HTERT RPE-1 (cell line): ENCODE data around the gene ARHGEF39.
"Not testable (repeated sequence)": the region's sequence is repeated elsewhere in the genome, so short reads cannot be mapped to it uniquely, and the experiment has no call there.

Experiments
- in situ Hi-C: fragments of 300-500 bp; cut with MboI; formaldehyde crosslinking; loops from 4 replicates; pipeline ENCODE4 v1.14.3; 2020; ENCODE audit warnings: low sequenced_read_pairs

Gene ARHGEF39

DNA sequence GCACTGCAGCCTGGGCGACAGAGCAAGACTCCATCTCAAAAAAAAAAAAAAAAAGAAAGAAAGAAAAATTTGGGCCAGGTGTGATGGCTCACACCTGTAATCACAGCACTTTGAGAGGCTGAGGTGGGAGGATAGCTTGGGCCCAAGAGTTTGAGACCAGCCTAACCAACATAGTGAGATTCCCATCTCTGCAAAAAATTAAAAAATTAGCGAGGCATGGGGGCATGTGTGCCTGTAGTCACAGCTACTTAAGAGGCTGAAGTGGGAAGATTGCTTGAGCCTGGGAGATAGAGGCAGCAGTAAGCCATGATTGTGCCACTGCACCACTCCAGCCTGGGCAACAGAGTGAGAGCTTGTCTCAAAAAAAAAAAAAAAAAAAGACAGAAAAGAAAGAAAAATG lies 11.4 kb downstream of the ARHGEF39 start:
- in situ Hi-C loops = no loop called here

GRCh38 chr9:35652829-35653209 lies 12.2 kb downstream of the ARHGEF39 start:
- in situ Hi-C loops = no loop called here

DNA sequence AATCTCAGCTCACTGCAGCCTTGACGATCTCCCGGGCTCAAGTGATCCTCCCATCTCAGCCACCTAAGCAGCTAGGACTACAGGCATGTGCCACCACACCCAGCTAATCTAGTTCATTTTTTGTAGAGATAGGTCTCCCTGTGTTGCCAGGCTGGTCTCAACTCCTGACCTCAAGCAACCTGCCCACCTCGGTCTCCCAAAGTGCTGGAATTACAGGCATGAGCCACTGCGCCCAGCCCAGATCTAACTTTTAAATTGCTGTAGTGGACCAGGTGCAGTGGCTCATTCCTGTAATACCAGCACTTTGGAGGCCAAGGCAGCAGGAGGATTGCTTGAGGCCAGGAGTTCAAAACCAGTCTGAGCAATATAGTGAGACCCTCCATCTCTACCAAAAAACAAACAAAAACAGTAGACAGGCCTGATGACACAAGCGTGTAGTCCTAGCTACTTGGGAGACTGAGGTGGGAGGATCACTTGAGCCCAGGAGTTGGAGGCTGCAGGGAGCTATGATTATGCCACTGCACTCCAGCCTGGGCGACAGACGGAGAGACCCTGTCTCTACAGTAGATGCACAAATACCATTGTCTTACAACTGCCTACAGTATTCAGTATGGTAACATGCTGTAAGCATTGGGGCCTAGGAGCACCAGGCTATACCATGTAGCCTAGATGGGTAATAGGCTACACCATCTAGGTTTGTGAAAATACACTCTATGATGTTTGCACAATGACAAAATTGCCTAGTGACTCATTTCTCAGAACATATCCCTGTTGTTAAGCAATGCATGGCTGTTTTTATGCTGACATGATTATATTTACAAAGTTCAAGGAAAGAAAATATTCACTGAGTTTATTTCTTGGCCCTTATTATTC lies 12.8 kb downstream of the ARHGEF39 start:
- in situ Hi-C loops = no loop called here

GRCh38 chr9:35650341-35651158 lies 14.4 kb downstream of the ARHGEF39 start, which contains the start of gene SIT1:
Gene SIT1 (minus strand): TSS chr9:35650931. CDS start chr9:35650853, 78 bp downstream.
- in situ Hi-C loops = no loop called here

DNA sequence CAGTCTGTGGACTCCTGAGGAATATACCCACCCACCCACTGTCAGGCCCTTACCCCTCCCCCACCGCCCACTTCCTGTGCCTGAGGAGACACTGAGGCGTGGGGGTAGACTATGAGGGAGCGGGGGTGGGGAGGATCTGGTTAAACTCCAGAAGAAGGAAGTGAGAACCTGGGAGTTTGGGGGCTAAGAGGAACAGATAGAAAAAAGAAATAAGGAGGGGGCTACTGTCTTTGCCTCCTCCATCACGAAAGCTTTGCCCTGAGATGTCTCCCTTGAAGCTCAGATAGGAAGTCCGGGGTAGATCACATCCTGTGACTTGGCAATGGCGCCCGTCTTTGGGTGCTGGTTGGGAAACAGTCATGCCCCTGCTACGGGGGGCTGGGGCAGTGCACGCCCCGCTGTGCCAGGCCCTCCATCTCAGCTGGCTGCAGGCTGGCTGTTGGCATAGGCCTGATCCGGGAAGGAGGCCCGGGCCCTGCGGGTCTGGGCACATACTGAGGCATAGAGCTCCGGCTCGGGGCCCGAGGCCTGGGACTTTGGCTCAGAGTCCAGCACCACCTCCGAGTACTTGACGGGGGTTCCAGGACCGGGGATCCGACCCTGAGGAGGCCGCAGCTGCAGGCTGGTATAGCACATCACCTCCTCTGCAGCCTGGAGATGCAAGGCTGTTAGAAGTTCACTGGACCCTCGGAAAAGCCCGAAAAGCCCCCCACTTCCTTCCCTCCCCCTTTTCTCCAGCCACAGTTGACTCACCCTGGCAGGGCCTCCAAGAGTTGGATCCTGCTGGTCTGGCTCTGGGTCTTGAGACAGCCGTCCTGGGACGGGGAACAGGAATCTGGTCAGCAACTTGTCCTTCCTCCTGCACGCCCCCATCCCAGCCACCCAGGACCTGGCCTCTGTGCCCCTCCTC lies 15.3 kb downstream of the ARHGEF39 start:
- in situ Hi-C loops = no loop called here

DNA sequence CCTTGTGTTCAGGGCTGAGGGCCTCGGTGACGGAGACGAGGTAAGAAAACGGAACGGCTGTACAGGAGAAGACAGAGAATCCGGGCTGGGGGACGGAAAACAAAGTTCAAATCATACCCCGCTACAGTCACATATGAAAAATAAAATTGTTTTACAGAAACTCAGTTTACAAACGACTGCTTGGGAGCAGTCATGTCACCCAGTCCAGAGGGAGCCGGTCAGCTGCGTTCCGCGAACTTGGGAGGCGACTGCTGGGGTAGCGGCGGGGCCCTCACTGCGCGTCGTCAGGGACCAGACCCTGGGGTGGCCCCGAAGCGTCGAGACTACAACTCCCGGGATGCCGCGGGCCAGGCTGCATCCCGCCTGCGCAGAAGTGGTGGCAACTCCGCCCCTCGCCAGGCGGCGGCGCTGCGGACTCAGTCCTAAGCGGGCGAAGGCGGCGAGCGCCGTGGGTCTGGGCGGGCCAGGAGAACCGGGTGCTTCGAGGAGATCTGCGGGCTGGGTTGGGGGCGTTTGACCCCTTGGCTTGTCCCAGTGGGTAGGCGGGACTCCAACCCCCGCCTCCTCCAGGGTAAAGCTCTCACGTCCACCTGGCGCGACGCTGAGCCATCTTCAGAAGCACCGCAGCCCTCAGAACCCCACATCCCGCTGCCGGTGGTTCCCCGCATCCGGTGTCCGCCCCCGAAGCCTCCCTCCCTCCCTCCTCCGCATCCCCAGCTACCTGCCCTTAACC lies 18.3 kb downstream of the ARHGEF39 start:
- in situ Hi-C loops = no loop called here

- in situ Hi-C loops = no loop called here
Observed at GRCh38 chr9:35646153-35646532, 18.9 kb downstream of the ARHGEF39 start.

- in situ Hi-C loops = not testable (repeated sequence)
Observed at GRCh38 chr9:35645736-35646135, 19.3 kb downstream of the ARHGEF39 start.

DNA sequence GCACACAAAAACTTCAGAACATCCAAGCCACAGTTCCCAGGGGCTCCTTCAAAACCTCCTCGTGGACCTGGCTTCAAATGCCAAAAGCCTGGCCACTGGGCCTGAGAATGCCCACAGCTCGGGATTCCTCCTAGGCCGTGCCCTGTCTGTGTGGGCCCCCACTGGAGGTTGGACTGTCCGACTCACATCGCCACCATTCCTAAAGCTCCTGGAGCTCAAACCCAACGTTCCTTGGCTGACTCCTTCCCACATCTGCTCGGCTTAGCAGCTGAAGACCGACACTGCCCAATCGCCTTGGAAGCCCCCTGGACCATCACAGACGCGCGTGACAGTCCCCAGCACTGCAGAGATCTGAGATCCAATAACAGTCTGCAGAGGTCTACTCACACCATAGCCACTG lies 21.9 kb downstream of the ARHGEF39 start:
- in situ Hi-C loops = no loop called here

DNA sequence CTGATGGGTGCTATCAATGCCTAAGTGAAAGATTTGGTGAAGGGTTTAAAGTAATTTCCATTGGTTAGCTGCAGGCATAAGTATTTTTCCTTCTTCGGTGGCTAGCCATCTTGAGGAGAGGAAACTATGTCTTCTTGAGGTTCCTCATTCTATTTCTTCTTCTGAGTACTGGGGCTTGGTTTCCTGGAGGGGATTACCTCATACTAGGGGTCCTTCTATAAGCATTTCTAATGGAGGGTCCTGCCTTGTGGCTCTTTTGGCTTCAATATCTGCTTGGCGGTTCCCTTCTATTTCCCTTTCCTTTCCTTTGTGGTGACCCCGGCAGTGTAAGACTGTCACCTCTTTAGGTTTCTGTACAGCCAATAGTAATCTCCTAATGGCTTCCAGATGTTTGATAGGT lies 23.5 kb downstream of the ARHGEF39 start:
- in situ Hi-C loops = not testable (repeated sequence)

GRCh38 chr9:35640431-35640830 lies 24.6 kb downstream of the ARHGEF39 start:
- in situ Hi-C loops = not testable (repeated sequence)

GRCh38 chr9:35639631-35640030 lies 25.4 kb downstream of the ARHGEF39 start:
- in situ Hi-C loops = no loop called here

DNA sequence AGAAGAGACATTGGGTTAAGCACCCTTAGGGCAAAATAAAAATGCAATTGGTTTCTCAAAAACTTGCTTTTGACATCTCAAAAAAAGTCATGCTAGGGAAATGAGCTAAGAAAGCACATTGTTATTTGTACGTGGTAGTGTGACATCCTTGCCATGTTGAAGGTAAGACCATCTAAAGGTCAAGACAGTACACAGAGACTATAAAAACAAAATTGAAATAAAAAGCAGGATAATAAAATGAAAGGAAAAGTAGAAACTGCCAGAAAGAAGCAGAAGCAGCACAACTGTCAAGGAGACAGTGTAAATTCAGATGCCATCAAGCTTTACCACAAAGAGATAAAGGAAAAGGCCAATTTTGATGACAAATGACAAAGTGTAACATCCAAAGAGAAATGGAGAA lies 25.8 kb downstream of the ARHGEF39 start:
- in situ Hi-C loops = not testable (repeated sequence)

- in situ Hi-C loops = not testable (repeated sequence)
Observed at GRCh38 chr9:35638751-35639150, 26.2 kb downstream of the ARHGEF39 start.

GRCh38 chr9:35637427-35637955 lies 27.5 kb downstream of the ARHGEF39 start:
- in situ Hi-C loops = not testable (repeated sequence)

GRCh38 chr9:35636877-35637246 lies 28.1 kb downstream of the ARHGEF39 start:
- in situ Hi-C loops = not testable (repeated sequence)

DNA sequence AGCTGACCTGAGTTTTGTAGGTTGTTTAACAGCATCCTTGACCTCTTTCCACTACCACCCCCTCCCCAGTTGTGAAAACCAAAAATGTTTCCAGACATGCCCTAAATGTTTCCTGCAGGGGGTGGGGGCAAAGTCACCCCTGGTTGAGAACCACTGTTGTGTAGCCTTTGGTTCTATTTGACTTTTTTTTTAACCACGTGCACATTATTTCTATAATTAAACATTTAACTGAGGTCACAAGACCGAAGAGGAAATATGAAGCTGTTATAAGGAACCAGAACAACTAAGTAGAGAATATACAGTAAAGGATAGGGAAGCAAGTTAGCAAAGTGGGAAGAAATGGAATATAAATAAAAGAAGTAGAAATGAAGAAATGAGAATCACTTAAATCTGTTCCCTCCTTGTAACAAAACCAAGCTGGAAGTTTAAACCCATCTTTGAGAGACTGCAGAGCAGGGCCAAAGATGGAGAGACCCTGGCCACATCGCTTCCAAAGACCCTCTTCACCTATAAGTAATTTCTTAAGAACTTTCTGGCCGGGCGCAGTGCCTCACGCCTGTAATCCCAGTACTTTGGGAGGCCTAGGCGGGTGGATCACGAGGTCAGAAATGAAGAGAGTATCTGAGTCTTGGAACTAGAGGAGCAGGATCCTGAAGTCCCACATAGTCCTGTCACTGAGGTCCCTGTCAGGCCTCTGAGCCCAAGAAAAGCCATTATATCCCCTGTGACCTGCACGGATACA lies 28.7 kb downstream of the ARHGEF39 start:
- in situ Hi-C loops = no loop called here

DNA sequence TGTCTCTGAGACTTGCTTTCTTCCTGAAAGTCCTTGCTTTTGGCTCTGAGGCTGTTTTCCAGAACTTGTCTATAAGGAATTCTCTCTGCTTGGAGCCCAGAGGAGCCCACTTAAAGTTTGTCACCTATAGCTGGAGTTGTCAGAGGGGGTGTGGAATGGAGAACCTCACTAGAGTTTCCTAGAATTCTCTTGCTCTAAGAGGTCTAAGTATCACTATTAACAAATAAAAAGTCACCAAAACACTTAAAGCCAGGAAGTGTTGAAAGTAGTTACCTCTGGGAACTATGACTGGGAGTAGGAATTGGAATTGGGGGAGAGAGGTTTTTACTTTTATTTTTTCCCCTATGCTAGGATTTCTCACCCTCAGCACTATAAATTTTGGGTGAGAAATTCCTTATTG lies 29.3 kb downstream of the ARHGEF39 start:
- in situ Hi-C loops = no loop called here

GRCh38 chr9:35629597-35629996 lies 35.4 kb downstream of the ARHGEF39 start:
- in situ Hi-C loops = no loop called here
